Thoracic aorta (tissue), 2 donors: Measurements from ENCODE around the gene EP400. TPM values are rescaled to one million over a fixed set of nuclear protein-coding genes. Genes with fewer than 3 reads are reported as not detected.

Source experiments
- ATAC-seq: fragments of 150-250 bp; one replicate; pipeline ENCODE4 v1.8.0; 2017; ENCODE audit warnings: low read depth; ENCODE audit not compliant: insufficient number of reproducible peaks, low FRiP score
- DNase-seq: peaks from one replicate; pipeline ENCODE4 v3.0.0-alpha.2; 2020; ENCODE audit warnings: low spot score
- H3K27ac ChIP-seq, 2 donors: fragments of 200-600 bp; sonication (generic); 1 replicate in 1 of 2; 2 replicates in 1 of 2; pipeline ENCODE4 v1.5.1; 2016; ENCODE audit warnings: mild to moderate bottlenecking in 2 of 2, moderate library complexity in 2 of 2
- H3K27me3 ChIP-seq: fragments of 200-600 bp; sonication (generic); replicated peaks from 2 replicates; pipeline ENCODE4 v1.6.0; 2016; ENCODE audit warnings: mild to moderate bottlenecking; ENCODE audit not compliant: insufficient read depth
- H3K36me3 ChIP-seq: fragments of 200-600 bp; sonication (generic); one replicate; pipeline ENCODE4 v1.5.1; 2016
- H3K4me1 ChIP-seq, 2 donors: fragments of 200-600 bp; sonication (generic); 1 replicate in 1 of 2; 2 replicates in 1 of 2; pipeline versions ENCODE4 v1.5.1 to v1.6.0; 2016; ENCODE audit warnings: low read depth in 2 of 2, mild to moderate bottlenecking in 1 of 2; ENCODE audit not compliant: control insufficient read depth in 1 of 2
- H3K4me3 ChIP-seq: fragments of 200-600 bp; sonication (generic); 2 replicates; pipeline ENCODE4 v1.5.1; 2016; ENCODE audit warnings: mild to moderate bottlenecking
- H3K9me3 ChIP-seq: fragments of 200-600 bp; sonication (generic); 2 replicates; pipeline ENCODE4 v1.5.1; 2016
- CTCF ChIP-seq: fragments of 200-600 bp; sonication (generic); IDR thresholded peaks from one replicate; pipeline ENCODE4 v1.5.1; 2019; ENCODE audit warnings: antibody characterized with exemption
- total RNA-seq, 2 donors: library from RNA; depleted of rRNA; stranded (reverse); fragments of >200 nt; gene quantifications; one replicate each; pipeline versions ENCODE4 v1.1.0 to v1.2.3, GENCODE V29; 2016

Gene EP400
- total RNA-seq, 2 donors from 2014 or later = 20.2 to 47.3 TPM

GRCh38 chr12:132054983-132055382 lies 105.2 kb downstream of the EP400 start:
- DNase-seq = no peak
- peaks cover 62% of the 10 kb centered on the region for H3K36me3 ChIP-seq
- ATAC-seq = no peak

GRCh38 chr12:132055535-132056096 lies 105.9 kb downstream of the EP400 start:
- TF ChIP-seq CTCF = no peak
- no peak overlapping the region for H3K4me3 ChIP-seq
- H3K27me3 ChIP-seq = no peaks in the 10 kb centered on the region
- H3K36me3 ChIP-seq = peaks cover 56% of the 10 kb centered on the region
- no peaks in the 10 kb centered on the region for H3K4me1 ChIP-seq
- ATAC-seq = no peak
- no peak overlapping the region for H3K27ac ChIP-seq
- no peak for DNase-seq
- no peaks in the 10 kb centered on the region for H3K9me3 ChIP-seq

More at GRCh38 chr12:132054983-132055382, 105.2 kb downstream of the EP400 start:
- TF ChIP-seq CTCF = no peak
- H3K27me3 ChIP-seq = no peaks in the 10 kb centered on the region
- no peak overlapping the region for H3K27ac ChIP-seq
- no peaks in the 10 kb centered on the region for H3K4me1 ChIP-seq
- no peak overlapping the region for H3K4me3 ChIP-seq
- no peaks in the 10 kb centered on the region for H3K9me3 ChIP-seq

- Histone ChIP-seq H3K27me3 (no peaks in the 10 kb centered on the region), H3K4me3 (no peak overlapping the region), H3K9me3 (no peaks in the 10 kb centered on the region), H3K27ac (no peak overlapping the region), H3K4me1 (no peaks in the 10 kb centered on the region), H3K36me3 (peaks cover 49% of the 10 kb centered on the region)
- DNase-seq (no peak), ATAC-seq (no peak)
- no peak for TF ChIP-seq CTCF
Measured at GRCh38 chr12:132056320-132056719, 106.6 kb downstream of the EP400 start.

GRCh38 chr12:132056951-132057350 lies 107.2 kb downstream of the EP400 start:
- no peak for TF ChIP-seq CTCF
- Histone ChIP-seq H3K36me3 (peaks cover 50% of the 10 kb centered on the region), H3K4me1 (no peaks in the 10 kb centered on the region)

GRCh38 chr12:132057691-132058090 lies 107.9 kb downstream of the EP400 start:
- no peak overlapping the region for H3K4me3 ChIP-seq
- DNase-seq (no peak), ATAC-seq (no peak)
- no peak overlapping the region for H3K27ac ChIP-seq
- no peaks in the 10 kb centered on the region for H3K4me1 ChIP-seq
- H3K9me3 ChIP-seq = no peaks in the 10 kb centered on the region
- H3K36me3 ChIP-seq = peaks cover 53% of the 10 kb centered on the region
- H3K27me3 ChIP-seq = no peaks in the 10 kb centered on the region
- no peak for TF ChIP-seq CTCF

More at GRCh38 chr12:132056951-132057350, 107.2 kb downstream of the EP400 start:
- H3K4me3 ChIP-seq = no peak overlapping the region
- no peak for ATAC-seq
- H3K27ac ChIP-seq = no peak overlapping the region
- H3K27me3 ChIP-seq = no peaks in the 10 kb centered on the region
- no peaks in the 10 kb centered on the region for H3K9me3 ChIP-seq
- DNase-seq = no peak
